HCT116 (cell line): Measurements from ENCODE around the gene STOML3. TPM values are rescaled to one million over a fixed set of nuclear protein-coding genes. Genes with fewer than 3 reads are reported as not detected.

Experiments
- ATAC-seq: fragments of 200-7000 bp; cut with Tn5 transposase; 2 replicates; pipeline ENCODE4 v1.9.1; 2020; ENCODE audit warnings: mild to moderate bottlenecking, moderate library complexity
- BruUV-seq: library from RNA; stranded (reverse); fragments of 400-500 nt; replicated peaks from 2 replicates; lab custom pipeline; 2021; lab: Mats Ljungman, UMichigan
- CTCF ChIA-PET: fragments of 300-600 bp; sonication (Branson Sonifier 250); formaldehyde crosslinking; loops from one replicate; lab custom pipeline; 2021; ENCODE audit warnings: antibody characterized with exemption; lab: Charles Lee
- POLR2A ChIA-PET: fragments of 300-600, 350-600 bp; sonication (Branson Sonifier 250); formaldehyde crosslinking; loops from one replicate; lab custom pipeline; 2021; ENCODE audit warnings: antibody characterized with exemption; lab: Charles Lee
- RAD21 ChIA-PET, 2 experiments: fragments of 300-600 bp; sonication (Branson Sonifier 250); formaldehyde crosslinking; loops; one replicate each; lab custom pipeline; 2023; ENCODE audit warnings: low total read pairs in 2 of 2; ENCODE audit not compliant: uncharacterized antibody in 2 of 2, unreplicated experiment in 2 of 2, low non-redundant PET in 1 of 2; lab: Charles Lee
- DNase-seq: peaks from one replicate; pipeline ENCODE4 v3.0.0-alpha.2; 2010; ENCODE audit warnings: low read depth, low spot score
- H2AFZ ChIP-seq: fragments of 200-600 bp; shearing (Covaris generic), sonication (generic); 2 replicates; pipeline ENCODE4 v1.6.1; 2017; ENCODE audit warnings: low read depth, mixed run types, mixed read lengths, antibody characterized with exemption, low read length; ENCODE audit not compliant: poor library complexity, severe bottlenecking
- H3K27ac ChIP-seq: 2 replicates; pipeline ENCODE4 v1.5.1; 2012; ENCODE audit warnings: low read depth, low read length
- H3K27me3 ChIP-seq: fragments of 200-600 bp; sonication (generic); 2 replicates; pipeline ENCODE4 v1.6.1; 2016; ENCODE audit warnings: mixed run types, low read length, mixed read lengths; ENCODE audit not compliant: insufficient read depth
- H3K36me3 ChIP-seq, 2 experiments: fragments of 200-500 bp in 1 of 2; fragments of 200-600 bp in 1 of 2; sonication (Bioruptor generic) in 1 of 2; sonication (generic) in 1 of 2; 2 replicates each; pipeline versions ENCODE4 v1.5.1 to v1.6.1; 2014 to 2016; ENCODE audit warnings: low read length in 2 of 2, inconsistent platforms in 1 of 2, mixed read lengths in 1 of 2, mixed run types in 1 of 2; ENCODE audit not compliant: insufficient read depth in 2 of 2, control insufficient read depth in 1 of 2
- H3K4me1 ChIP-seq, 2 experiments: fragments of 200-600 bp in 1 of 2; sonication (generic) in 1 of 2; 2 replicates each; pipeline versions ENCODE4 v1.5.1 to v1.6.1; 2012 to 2017; ENCODE audit warnings: low read length in 2 of 2, inconsistent platforms in 1 of 2, mild to moderate bottlenecking in 1 of 2, mixed read lengths in 1 of 2, mixed run types in 1 of 2, moderate library complexity in 1 of 2; ENCODE audit not compliant: insufficient read depth in 2 of 2, control insufficient read depth in 1 of 2
- H3K4me2 ChIP-seq: fragments of 200-600 bp; sonication (generic); 2 replicates; pipeline ENCODE4 v1.6.1; 2017; ENCODE audit warnings: mixed run types, low read length, mixed read lengths
- H3K4me3 ChIP-seq, 2 experiments: fragments of 200-600 bp in 1 of 2; sonication (generic) in 1 of 2; replicated peaks in 1 of 2; 2 replicates each; pipeline ENCODE4 v1.5.1; 2011 to 2016; ENCODE audit warnings: low read length in 2 of 2, control low read depth in 1 of 2, low read depth in 1 of 2, mild to moderate bottlenecking in 1 of 2, mixed read lengths in 1 of 2, mixed run types in 1 of 2
- H3K79me2 ChIP-seq: fragments of 200-600 bp; sonication (generic); 2 replicates; pipeline ENCODE4 v1.6.1; 2017; ENCODE audit warnings: mild to moderate bottlenecking, mixed run types, low read length, moderate library complexity, mixed read lengths; ENCODE audit not compliant: insufficient read depth
- H3K9ac ChIP-seq: fragments of 200-600 bp; sonication (generic); 2 replicates; pipeline ENCODE4 v1.6.1; 2016; ENCODE audit warnings: low read length, mixed read lengths
- H3K9me2 ChIP-seq: fragments of 200-600 bp; sonication (generic), shearing (Covaris generic); 2 replicates; pipeline ENCODE4 v1.6.1; 2017; ENCODE audit warnings: mixed run types, mild to moderate bottlenecking, moderate library complexity; ENCODE audit not compliant: insufficient read depth
- H3K9me3 ChIP-seq, 2 experiments: fragments of 200-500 bp in 1 of 2; fragments of 200-600 bp in 1 of 2; sonication (Bioruptor generic) in 1 of 2; sonication (generic) in 1 of 2; 2 replicates each; pipeline ENCODE4 v1.6.1; 2014 to 2017; ENCODE audit warnings: low read length in 2 of 2, mixed read lengths in 2 of 2, inconsistent platforms in 1 of 2, low read depth in 1 of 2, mild to moderate bottlenecking in 1 of 2, mixed run types in 1 of 2, moderate library complexity in 1 of 2; ENCODE audit not compliant: control insufficient read depth in 1 of 2, insufficient read depth in 1 of 2
- H4K20me1 ChIP-seq: fragments of 200-600 bp; sonication (generic), shearing (Covaris generic); 2 replicates; pipeline ENCODE4 v1.6.1; 2017; ENCODE audit warnings: mixed run types, mild to moderate bottlenecking, moderate library complexity; ENCODE audit not compliant: insufficient read depth
- CBX3 ChIP-seq: IDR thresholded peaks from 2 replicates; pipeline ENCODE4 v1.6.1; 2012; ENCODE audit warnings: low read depth
- CEBPB ChIP-seq: IDR thresholded peaks from 2 replicates; pipeline ENCODE4 v1.6.1; 2012; ENCODE audit warnings: low read depth
- EGR1 ChIP-seq: IDR thresholded peaks from 2 replicates; pipeline ENCODE4 v1.6.1; 2012; ENCODE audit warnings: low read depth
- ELF1 ChIP-seq: IDR thresholded peaks from 2 replicates; pipeline ENCODE4 v1.6.1; 2012; ENCODE audit warnings: low read depth, borderline replicate concordance
- EZH2 ChIP-seq: fragments of 200-600 bp; sonication (generic); IDR thresholded peaks from 2 replicates; pipeline ENCODE4 v1.6.1; 2017; ENCODE audit warnings: antibody characterized with exemption, mixed run types
- EZH2phosphoT487 ChIP-seq: fragments of 200-600 bp; IDR thresholded peaks from 2 replicates; pipeline ENCODE4 v1.6.1; 2018; ENCODE audit warnings: antibody characterized with exemption, borderline replicate concordance
- FOSL1 ChIP-seq: IDR thresholded peaks from 2 replicates; pipeline ENCODE4 v1.6.1; 2012; ENCODE audit warnings: low read depth
- JUND ChIP-seq: IDR thresholded peaks from 2 replicates; pipeline ENCODE4 v1.6.1; 2012
- POLR2A ChIP-seq: IDR thresholded peaks from 2 replicates; pipeline ENCODE4 v1.7.0; 2011; ENCODE audit warnings: borderline replicate concordance; ENCODE audit not compliant: insufficient read depth, insufficient read length; ENCODE audit errors: extremely low read depth
- POLR2AphosphoS5 ChIP-seq: IDR thresholded peaks from 2 replicates; pipeline ENCODE4 v1.6.1; 2011; ENCODE audit warnings: mild to moderate bottlenecking, low read depth, low read length, moderate library complexity
- RAD21 ChIP-seq: IDR thresholded peaks from 2 replicates; pipeline ENCODE4 v1.6.1; 2012; ENCODE audit warnings: low read depth, mild to moderate bottlenecking
- SP1 ChIP-seq: IDR thresholded peaks from 2 replicates; pipeline ENCODE4 v1.6.1; 2012; ENCODE audit warnings: low read depth
- TCF7L2 ChIP-seq: IDR thresholded peaks from 2 replicates; pipeline ENCODE4 v1.7.0; 2011; ENCODE audit warnings: borderline replicate concordance, inconsistent platforms; ENCODE audit not compliant: insufficient read depth, insufficient read length; ENCODE audit errors: extremely low read depth
- YY1 ChIP-seq: IDR thresholded peaks from 2 replicates; pipeline ENCODE4 v1.6.1; 2011; ENCODE audit warnings: low read length, low read depth, moderate library complexity, mild to moderate bottlenecking; ENCODE audit not compliant: insufficient replicate concordance; ENCODE audit errors: extremely low read depth
- ZFX ChIP-seq: fragments of 450-650 bp; IDR thresholded peaks from 2 replicates; pipeline ENCODE4 v1.6.1; 2017
- ZNF274 ChIP-seq: fragments of 200-500 bp; sonication (Bioruptor generic); IDR thresholded peaks from 2 replicates; pipeline ENCODE4 v1.6.1; 2014; ENCODE audit warnings: mild to moderate bottlenecking, low read depth, low read length, inconsistent platforms
- intact Hi-C: fragments of 100-400 bp; cut with micrococcal nuclease; formaldehyde crosslinking; loops from 2 replicates; pipeline ENCODE4 v1.10.0; 2022
- total RNA-seq: library from RNA; stranded (reverse); gene quantifications from one replicate; pipeline ENCODE4 v1.2.1, GENCODE V29; 2021; ENCODE audit not compliant: unreplicated experiment
- TF ChIP-seq, protein P1 (sequence below): IDR thresholded peaks from 2 replicates; pipeline ENCODE4 v1.6.1; 2012
- TF ChIP-seq, protein P2 (sequence below): IDR thresholded peaks from 2 replicates; pipeline ENCODE4 v1.6.1; 2012
- TF ChIP-seq, protein P3 (sequence below): IDR thresholded peaks from 2 replicates; pipeline ENCODE4 v1.6.1; 2011; ENCODE audit warnings: mild to moderate bottlenecking, low read length, moderate library complexity; ENCODE audit not compliant: insufficient replicate concordance; ENCODE audit errors: extremely low read depth

The STOML3 gene
- total RNA-seq, 1 experiment from 2014 or later: not detected

DNA sequence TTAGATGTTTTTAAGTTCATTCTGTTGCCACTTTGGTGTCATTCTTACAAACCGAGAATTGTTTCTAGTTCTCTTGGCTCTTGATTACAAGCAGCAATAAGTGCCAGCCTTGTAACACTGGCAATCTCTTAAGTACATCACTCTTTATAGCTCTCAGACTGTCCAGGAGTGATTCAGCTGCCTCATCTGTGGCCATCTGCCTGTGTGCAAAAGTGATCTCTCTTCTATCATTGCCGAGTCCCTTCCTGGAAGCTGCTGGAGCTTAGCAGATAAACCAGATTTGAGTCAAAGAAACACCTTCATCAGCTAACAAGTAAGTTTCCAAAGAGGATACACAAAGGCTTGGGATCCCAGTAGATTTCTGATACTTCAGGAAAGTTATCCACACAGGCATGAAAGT, 23.2 kb downstream of the STOML3 start:
- Histone ChIP-seq H3K79me2 (no peaks in the 10 kb centered on the region), H3K27ac (no peak overlapping the region), H3K4me3 (no peak overlapping the region), H3K4me2 (no peak overlapping the region), H3K4me1 (no peaks in the 10 kb centered on the region), H3K9me2 (no peaks in the 10 kb centered on the region), H4K20me1 (no peaks in the 10 kb centered on the region), H3K9me3 (no peaks in the 10 kb centered on the region)
- RAD21 ChIA-PET: no interaction called here
- no peak for ATAC-seq
- no TSS peak for BruUV-seq
- DNase-seq: no peak
- TF ChIP-seq EZH2 (no peak), POLR2AphosphoS5 (no peak), POLR2A (no peak), FOSL1 (no peak), EGR1 (no peak), SP1 (no peak), ZFX (no peak), EZH2phosphoT487 (no peak), TCF7L2 (no peak), CEBPB (no peak), ELF1 (no peak), JUND (no peak)
- TF ChIP-seq, protein P1, sequence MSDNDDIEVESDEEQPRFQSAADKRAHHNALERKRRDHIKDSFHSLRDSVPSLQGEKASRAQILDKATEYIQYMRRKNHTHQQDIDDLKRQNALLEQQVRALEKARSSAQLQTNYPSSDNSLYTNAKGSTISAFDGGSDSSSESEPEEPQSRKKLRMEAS: no peak
- TF ChIP-seq, protein P2, sequence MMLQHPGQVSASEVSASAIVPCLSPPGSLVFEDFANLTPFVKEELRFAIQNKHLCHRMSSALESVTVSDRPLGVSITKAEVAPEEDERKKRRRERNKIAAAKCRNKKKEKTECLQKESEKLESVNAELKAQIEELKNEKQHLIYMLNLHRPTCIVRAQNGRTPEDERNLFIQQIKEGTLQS: no peak
- TF ChIP-seq, all 23 proteins: peak for 0
- intact Hi-C loops: no loop called here
- ChIA-PET POLR2A (no interaction called here), CTCF (no interaction called here)
- peaks cover 30% of the 10 kb centered on the region; the same call in 1 of the 2 replicates for H3K27me3 ChIP-seq
- H3K36me3 ChIP-seq: no peaks in the 10 kb centered on the region
- no peak overlapping the region for H3K9ac ChIP-seq
- no peak overlapping the region for H2AFZ ChIP-seq

DNA sequence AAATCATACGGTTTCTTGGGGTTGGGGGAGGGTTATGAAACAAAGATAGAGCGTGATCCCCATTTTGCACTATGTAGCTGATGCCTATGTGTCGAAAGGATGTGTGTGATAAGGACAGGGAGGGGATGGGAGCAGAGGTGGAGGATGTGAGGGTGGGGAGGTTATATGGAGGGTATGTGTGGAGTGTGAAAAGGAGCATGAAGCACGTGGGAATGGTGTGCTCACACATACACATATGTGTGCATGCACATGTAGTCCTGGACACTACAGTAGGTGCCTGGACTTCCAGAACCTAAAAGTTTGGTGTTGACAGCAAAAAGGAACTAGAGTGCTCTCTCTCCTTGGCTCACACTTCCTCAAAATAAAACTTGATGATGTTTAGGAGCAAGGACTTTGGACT, 25.4 kb downstream of the STOML3 start:
- ChIA-PET RAD21 (no interaction called here), POLR2A (no interaction called here), CTCF (no interaction called here)
- H3K4me1 ChIP-seq: no peaks in the 10 kb centered on the region
- H3K9me3 ChIP-seq: no peaks in the 10 kb centered on the region
- no peaks in the 10 kb centered on the region for H4K20me1 ChIP-seq
- no peak overlapping the region for H3K9ac ChIP-seq
- H3K9me2 ChIP-seq: no peaks in the 10 kb centered on the region
- H3K27ac ChIP-seq: no peak overlapping the region
- no peaks in the 10 kb centered on the region for H3K36me3 ChIP-seq
- DNase-seq (no peak), ATAC-seq (no peak)
- no peak overlapping the region for H2AFZ ChIP-seq
- intact Hi-C loops: no loop called here
- H3K27me3 ChIP-seq: peaks cover 30% of the 10 kb centered on the region; the same call in 1 of the 2 replicates
- no peaks in the 10 kb centered on the region for H3K79me2 ChIP-seq
- no peak overlapping the region for H3K4me2 ChIP-seq
- BruUV-seq: no TSS peak
- no peak overlapping the region for H3K4me3 ChIP-seq
- TF ChIP-seq SP1 (no peak), CBX3 (no peak), ZNF274 (no peak), EZH2 (no peak), EGR1 (no peak), ELF1 (no peak), RAD21 (no peak), TCF7L2 (no peak), POLR2A (no peak), YY1 (no peak)
- TF ChIP-seq, protein P2: no peak
- TF ChIP-seq, protein P3, sequence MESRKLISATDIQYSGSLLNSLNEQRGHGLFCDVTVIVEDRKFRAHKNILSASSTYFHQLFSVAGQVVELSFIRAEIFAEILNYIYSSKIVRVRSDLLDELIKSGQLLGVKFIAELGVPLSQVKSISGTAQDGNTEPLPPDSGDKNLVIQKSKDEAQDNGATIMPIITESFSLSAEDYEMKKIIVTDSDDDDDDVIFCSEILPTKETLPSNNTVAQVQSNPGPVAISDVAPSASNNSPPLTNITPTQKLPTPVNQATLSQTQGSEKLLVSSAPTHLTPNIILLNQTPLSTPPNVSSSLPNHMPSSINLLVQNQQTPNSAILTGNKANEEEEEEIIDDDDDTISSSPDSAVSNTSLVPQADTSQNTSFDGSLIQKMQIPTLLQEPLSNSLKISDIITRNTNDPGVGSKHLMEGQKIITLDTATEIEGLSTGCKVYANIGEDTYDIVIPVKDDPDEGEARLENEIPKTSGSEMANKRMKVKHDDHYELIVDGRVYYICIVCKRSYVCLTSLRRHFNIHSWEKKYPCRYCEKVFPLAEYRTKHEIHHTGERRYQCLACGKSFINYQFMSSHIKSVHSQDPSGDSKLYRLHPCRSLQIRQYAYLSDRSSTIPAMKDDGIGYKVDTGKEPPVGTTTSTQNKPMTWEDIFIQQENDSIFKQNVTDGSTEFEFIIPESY: no peak
- TF ChIP-seq, protein P1: no peak
